Right lobe of liver (tissue), 4 donors: ENCODE data around the gene CDKN2B-AS1.

Experiments
- POLR2A ChIP-seq: fragments of 450-650 bp; IDR thresholded peaks from one replicate; pipeline ENCODE4 v1.6.1; 2017; ENCODE audit warnings: antibody characterized with exemption, mild to moderate bottlenecking
- TF ChIP-seq, protein P1 (sequence below), 4 donors: fragments of 200-600 bp in 3 of 4; fragments of 450-650 bp in 1 of 4; IDR thresholded peaks; one replicate each; pipeline versions ENCODE4 v1.5.1 to v1.8.0; 2016 to 2022; ENCODE audit warnings: antibody characterized with exemption in 4 of 4, mild to moderate bottlenecking in 2 of 4
- donor health status: DM: no; HTN: no; CAD: no.
- donor health status: DM: no; HTN: no; CAD: no.
- donor health status: DM: no; HTN: yes; CAD: no.

DNA sequence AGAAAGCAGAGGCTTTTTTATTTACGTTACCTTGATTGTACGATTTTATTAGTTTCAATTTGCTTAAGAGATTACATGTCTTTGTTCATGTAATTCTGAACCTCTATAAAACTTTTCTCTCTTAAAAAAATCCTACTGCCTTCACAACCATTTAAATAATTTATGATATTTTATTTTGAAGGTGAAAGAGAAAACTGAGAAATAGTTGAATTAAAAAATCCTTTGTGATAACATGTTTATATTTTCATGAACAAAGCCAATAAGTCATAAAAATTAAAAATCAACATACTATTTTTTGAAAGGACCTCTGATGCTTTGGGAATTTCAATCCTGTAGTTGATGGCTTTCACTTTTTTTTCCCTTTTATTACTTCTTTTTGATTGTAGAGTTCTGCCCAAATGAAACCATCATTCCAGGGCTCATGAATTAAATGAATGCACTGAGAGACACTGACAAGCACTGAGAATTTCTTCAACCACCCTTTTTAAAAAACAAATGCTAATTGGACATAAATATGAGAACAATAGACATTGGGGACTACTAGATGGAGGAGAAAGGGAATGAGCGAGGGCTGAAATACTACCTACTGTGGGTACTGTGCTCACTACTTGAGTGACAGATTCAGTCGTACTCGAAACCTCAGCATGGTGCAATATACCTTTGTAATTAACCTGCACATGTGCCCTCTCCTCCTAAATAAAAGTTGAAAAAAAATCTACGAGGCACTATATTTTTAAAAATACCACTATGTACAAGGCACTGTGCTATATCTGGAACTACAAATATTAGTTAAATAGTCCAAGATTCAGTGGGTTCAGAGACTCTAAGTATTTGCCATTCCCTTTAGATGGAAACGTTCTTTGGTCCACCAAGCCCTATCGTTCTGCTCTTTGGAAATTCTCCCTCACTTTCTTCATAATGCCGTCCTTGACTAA is 6.3 kb upstream of the CDKN2B-AS1 start:
- TF ChIP-seq POLR2A: no peak
- TF ChIP-seq, protein P1, sequence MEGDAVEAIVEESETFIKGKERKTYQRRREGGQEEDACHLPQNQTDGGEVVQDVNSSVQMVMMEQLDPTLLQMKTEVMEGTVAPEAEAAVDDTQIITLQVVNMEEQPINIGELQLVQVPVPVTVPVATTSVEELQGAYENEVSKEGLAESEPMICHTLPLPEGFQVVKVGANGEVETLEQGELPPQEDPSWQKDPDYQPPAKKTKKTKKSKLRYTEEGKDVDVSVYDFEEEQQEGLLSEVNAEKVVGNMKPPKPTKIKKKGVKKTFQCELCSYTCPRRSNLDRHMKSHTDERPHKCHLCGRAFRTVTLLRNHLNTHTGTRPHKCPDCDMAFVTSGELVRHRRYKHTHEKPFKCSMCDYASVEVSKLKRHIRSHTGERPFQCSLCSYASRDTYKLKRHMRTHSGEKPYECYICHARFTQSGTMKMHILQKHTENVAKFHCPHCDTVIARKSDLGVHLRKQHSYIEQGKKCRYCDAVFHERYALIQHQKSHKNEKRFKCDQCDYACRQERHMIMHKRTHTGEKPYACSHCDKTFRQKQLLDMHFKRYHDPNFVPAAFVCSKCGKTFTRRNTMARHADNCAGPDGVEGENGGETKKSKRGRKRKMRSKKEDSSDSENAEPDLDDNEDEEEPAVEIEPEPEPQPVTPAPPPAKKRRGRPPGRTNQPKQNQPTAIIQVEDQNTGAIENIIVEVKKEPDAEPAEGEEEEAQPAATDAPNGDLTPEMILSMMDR (IDR thresholded peaks at IDR 0.05): no peak
